Ascending aorta (tissue), 2 donors: ENCODE results near the gene NEK7. TPM values are rescaled to one million over a fixed set of nuclear protein-coding genes. Genes with fewer than 3 reads are reported as not detected.

Experiments used
- DNase-seq, 2 donors: peaks; one replicate each; pipeline ENCODE4 v3.0.0-alpha.2; 2019; ENCODE audit warnings: low spot score in 2 of 2
- H3K27ac ChIP-seq, 2 donors: fragments of 200-600 bp; sonication (generic); one replicate each; pipeline ENCODE4 v1.5.1; 2016 to 2017; ENCODE audit warnings: mild to moderate bottlenecking in 1 of 2
- H3K27me3 ChIP-seq: fragments of 200-600 bp; sonication (generic); one replicate; pipeline ENCODE4 v1.5.1; 2017
- H3K36me3 ChIP-seq, 2 donors: fragments of 200-600 bp; sonication (generic); one replicate each; pipeline ENCODE4 v1.5.1; 2016
- H3K4me1 ChIP-seq, 2 donors: fragments of 200-600 bp; sonication (generic); one replicate each; pipeline ENCODE4 v1.5.1; 2016 to 2017; ENCODE audit warnings: mild to moderate bottlenecking in 1 of 2
- H3K4me3 ChIP-seq, 2 donors: fragments of 200-600 bp; sonication (generic); one replicate each; pipeline ENCODE4 v1.5.1; 2016 to 2017; ENCODE audit warnings: mild to moderate bottlenecking in 1 of 2
- H3K9me3 ChIP-seq, 2 donors: fragments of 200-600 bp; sonication (generic); one replicate each; pipeline ENCODE4 v1.5.1; 2016
- CTCF ChIP-seq, 3 experiments: fragments of 200-600 bp in 2 of 3; fragments of 450-650 bp in 1 of 3; sonication (generic) in 2 of 3; IDR thresholded peaks; one replicate each; pipeline ENCODE4 v1.5.1; 2016 to 2019; ENCODE audit warnings: antibody characterized with exemption in 3 of 3, mild to moderate bottlenecking in 1 of 3, moderate library complexity in 1 of 3
- intact Hi-C: fragments of 100-400 bp; cut with DNase I; formaldehyde crosslinking; loops from one replicate; pipeline ENCODE4 v1.15.1; 2023
- total RNA-seq: library from RNA; depleted of rRNA; stranded (reverse); fragments of >200 nt; gene quantifications from one replicate; pipeline ENCODE4 v1.1.0, GENCODE V29; 2016

The NEK7 gene
- total RNA-seq, 1 donor from 2014 or later, result 43.6 TPM

- no peaks in the 10 kb centered on the region for H3K27me3 ChIP-seq
- no peak overlapping the region for H3K27ac ChIP-seq
- no peak for DNase-seq
- H3K4me1 ChIP-seq, result peaks cover 0 to 26% of the 10 kb centered on the region in 2 donors
- no peak overlapping the region for H3K4me3 ChIP-seq
- no peaks in the 10 kb centered on the region for H3K36me3 ChIP-seq
- no peak for TF ChIP-seq CTCF (IDR thresholded peaks at IDR 0.05)
- intact Hi-C loops, result loop anchor here (10.0 kb wide), 1 partner anchor 211 kb away; the partner anchor contains the start of gene C1orf53
- H3K9me3 ChIP-seq, result no peaks in the 10 kb centered on the region
Observed at GRCh38 chr1:198116069-198116468, 40.7 kb upstream of the NEK7 start.

- TF ChIP-seq CTCF (IDR thresholded peaks at IDR 0.05), result no peak
Observed at GRCh38 chr1:198116469-198116868, 40.3 kb upstream of the NEK7 start.

GRCh38 chr1:198117267-198117666 is 39.5 kb upstream of the NEK7 start:
- no peak for TF ChIP-seq CTCF (IDR thresholded peaks at IDR 0.05)
- intact Hi-C loops, result loop anchor here (10.0 kb wide), 1 partner anchor 212 kb away; the partner anchor contains the start of gene C1orf53

More at GRCh38 chr1:198116469-198116868, 40.3 kb upstream of the NEK7 start:
- Histone ChIP-seq H3K9me3 (no peaks in the 10 kb centered on the region), H3K27ac (no peak overlapping the region), H3K27me3 (no peaks in the 10 kb centered on the region), H3K4me1 (peaks cover 0 to 26% of the 10 kb centered on the region in 2 donors), H3K4me3 (no peak overlapping the region), H3K36me3 (no peaks in the 10 kb centered on the region)
- intact Hi-C loops, result loop anchor here (10.0 kb wide), 1 partner anchor 212 kb away; the partner anchor contains the start of gene C1orf53
- DNase-seq, result no peak

GRCh38 chr1:198118134-198118533 is 38.7 kb upstream of the NEK7 start:
- no peak overlapping the region for H3K4me3 ChIP-seq
- no peaks in the 10 kb centered on the region for H3K9me3 ChIP-seq
- intact Hi-C loops, result loop anchor here (2.0 to 10.0 kb wide), 2 partner anchors 39 to 213 kb away; partner anchors contain the start of genes C1orf53 and NEK7
- peak in 1 of 2 donors; percentile 91 for DNase-seq
- peak overlapping the region; percentile 61 to 83 for H3K27ac ChIP-seq
- no peaks in the 10 kb centered on the region for H3K36me3 ChIP-seq
- H3K27me3 ChIP-seq, result no peaks in the 10 kb centered on the region
- TF ChIP-seq CTCF (IDR thresholded peaks at IDR 0.05), result no peak
- H3K4me1 ChIP-seq, result peaks cover 0 to 26% of the 10 kb centered on the region in 2 donors

More at GRCh38 chr1:198117267-198117666, 39.5 kb upstream of the NEK7 start:
- Histone ChIP-seq H3K4me1 (peaks cover 0 to 26% of the 10 kb centered on the region in 2 donors), H3K27me3 (no peaks in the 10 kb centered on the region), H3K9me3 (no peaks in the 10 kb centered on the region), H3K27ac (peak overlapping the region; percentile 61 to 83), H3K36me3 (no peaks in the 10 kb centered on the region), H3K4me3 (no peak overlapping the region)
- DNase-seq, result no peak

GRCh38 chr1:198119906-198120305 is 36.9 kb upstream of the NEK7 start:
- intact Hi-C loops, result loop anchor here (2.0 to 10.0 kb wide), 2 partner anchors 37 to 215 kb away; partner anchors contain the start of genes C1orf53 and NEK7
- Histone ChIP-seq H3K4me3 (no peak overlapping the region), H3K27ac (peak overlapping the region in 1 of 2 donors; percentile 83), H3K36me3 (no peaks in the 10 kb centered on the region), H3K9me3 (no peaks in the 10 kb centered on the region), H3K27me3 (no peaks in the 10 kb centered on the region), H3K4me1 (peaks cover 0 to 21% of the 10 kb centered on the region in 2 donors)
- TF ChIP-seq CTCF (IDR thresholded peaks at IDR 0.05), result no peak
- DNase-seq, result no peak
